Left lung (tissue), 10 donors: ENCODE data around the gene MGAT5. TPM values are rescaled to one million over a fixed set of nuclear protein-coding genes. Genes with fewer than 3 reads are reported as not detected.

ENCODE experiments used
- ATAC-seq: fragments of 200-7000 bp; cut with Tn5 transposase; one replicate; pipeline ENCODE4 v1.9.1; 2020; ENCODE audit warnings: moderate library complexity
- DNase-seq, 4 donors: peaks; one replicate each; pipeline ENCODE4 v3.0.0-alpha.2; 2013 to 2020
- H3K27ac ChIP-seq, 2 donors: fragments of 200-600 bp; sonication (generic) in 1 of 2; one replicate each; pipeline versions ENCODE4 v1.5.0 to v1.8.0; 2020 to 2021
- H3K27me3 ChIP-seq, 2 donors: fragments of 200-600 bp; sonication (generic) in 1 of 2; one replicate each; pipeline versions ENCODE4 v1.5.0 to v1.8.0; 2020 to 2021
- H3K36me3 ChIP-seq, 2 donors: fragments of 200-600 bp; sonication (generic) in 1 of 2; one replicate each; pipeline versions ENCODE4 v1.5.0 to v1.8.0; 2020 to 2021
- H3K4me1 ChIP-seq, 2 donors: fragments of 200-600 bp; one replicate each; pipeline ENCODE4 v1.8.0; 2021
- H3K4me3 ChIP-seq, 2 donors: fragments of 200-600 bp; sonication (generic) in 1 of 2; one replicate each; pipeline versions ENCODE4 v1.5.0 to v1.8.0; 2020 to 2021; ENCODE audit warnings: mild to moderate bottlenecking in 1 of 2
- H3K9me3 ChIP-seq, 2 donors: fragments of 200-600 bp; sonication (generic) in 1 of 2; one replicate each; pipeline versions ENCODE4 v1.5.0 to v1.8.0; 2020 to 2021
- intact Hi-C, 2 donors: fragments of 100-400 bp; cut with DNase I; formaldehyde crosslinking; loops; one replicate each; pipeline versions ENCODE4 v1.11.2 to v1.14.2; 2022
- polyA plus RNA-seq, 6 donors: library from polyadenylated mRNA; unstranded; fragments of 120-200 nt; gene quantifications; one replicate each; pipeline ENCODE4 v1.2.1, GENCODE V29; 2013; ENCODE audit not compliant: insufficient read length in 6 of 6
- total RNA-seq, 2 donors: library from RNA; stranded (reverse); fragmentation: NEBNext Ultra II Directional; extraction: Animal tissue kit (Norgen Biotek cat#: 25700); gene quantifications; one replicate each; pipeline ENCODE4 v1.2.1, GENCODE V29; 2021
- TF ChIP-seq, protein P1 (sequence below), 2 donors: fragments of 200-600 bp; sonication (generic) in 1 of 2; IDR thresholded peaks; one replicate each; pipeline versions ENCODE4 v1.5.0 to v1.8.0; 2021; ENCODE audit warnings: antibody characterized with exemption in 2 of 2
- donor health status: DM: no; HTN: yes; CAD: no.
- donor health status: DM: no; HTN: no; CAD: no.

Gene MGAT5
- total and polyA plus RNA-seq, 8 donors, result 24.5 to 57.0 (median 28.1) TPM

DNA sequence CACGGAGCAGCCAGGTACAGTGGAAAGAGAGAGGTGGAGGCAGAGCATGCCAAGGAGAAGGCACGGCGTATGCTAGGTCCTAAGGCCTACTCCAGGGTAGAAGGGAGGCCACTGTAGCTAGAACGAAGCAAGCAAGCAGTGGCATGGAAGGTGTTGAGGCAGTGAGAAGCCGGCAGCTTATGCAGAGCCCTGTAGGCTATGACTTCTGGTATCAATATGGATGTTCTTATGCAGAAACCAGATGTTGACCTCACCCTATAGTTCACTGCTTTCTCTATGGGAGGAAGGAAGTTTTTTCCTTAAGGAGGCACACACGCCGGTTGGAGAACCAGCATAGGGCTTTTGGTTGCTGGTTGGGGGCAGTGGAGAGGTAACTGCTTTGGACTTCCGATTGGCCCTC is 6.1 kb downstream of the MGAT5 start:
- intact Hi-C loops, result loop anchor here in 1 of 2 donors (10.0 kb wide), 1 partner anchor 145 kb away; no protein-coding TSS in a partner anchor
- DNase-seq (no peak), ATAC-seq (no peak)
- H3K27me3 ChIP-seq, result no peaks in the 10 kb centered on the region
- H3K4me1 ChIP-seq, result peaks cover 22 to 39% of the 10 kb centered on the region in 2 donors
- no peak overlapping the region for H3K4me3 ChIP-seq
- no peaks in the 10 kb centered on the region for H3K36me3 ChIP-seq
- TF ChIP-seq, protein P1, sequence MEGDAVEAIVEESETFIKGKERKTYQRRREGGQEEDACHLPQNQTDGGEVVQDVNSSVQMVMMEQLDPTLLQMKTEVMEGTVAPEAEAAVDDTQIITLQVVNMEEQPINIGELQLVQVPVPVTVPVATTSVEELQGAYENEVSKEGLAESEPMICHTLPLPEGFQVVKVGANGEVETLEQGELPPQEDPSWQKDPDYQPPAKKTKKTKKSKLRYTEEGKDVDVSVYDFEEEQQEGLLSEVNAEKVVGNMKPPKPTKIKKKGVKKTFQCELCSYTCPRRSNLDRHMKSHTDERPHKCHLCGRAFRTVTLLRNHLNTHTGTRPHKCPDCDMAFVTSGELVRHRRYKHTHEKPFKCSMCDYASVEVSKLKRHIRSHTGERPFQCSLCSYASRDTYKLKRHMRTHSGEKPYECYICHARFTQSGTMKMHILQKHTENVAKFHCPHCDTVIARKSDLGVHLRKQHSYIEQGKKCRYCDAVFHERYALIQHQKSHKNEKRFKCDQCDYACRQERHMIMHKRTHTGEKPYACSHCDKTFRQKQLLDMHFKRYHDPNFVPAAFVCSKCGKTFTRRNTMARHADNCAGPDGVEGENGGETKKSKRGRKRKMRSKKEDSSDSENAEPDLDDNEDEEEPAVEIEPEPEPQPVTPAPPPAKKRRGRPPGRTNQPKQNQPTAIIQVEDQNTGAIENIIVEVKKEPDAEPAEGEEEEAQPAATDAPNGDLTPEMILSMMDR (IDR thresholded peaks at IDR 0.05), result no peak
- H3K27ac ChIP-seq, result peak overlapping the region; percentile 14 to 42
- no peaks in the 10 kb centered on the region for H3K9me3 ChIP-seq

DNA sequence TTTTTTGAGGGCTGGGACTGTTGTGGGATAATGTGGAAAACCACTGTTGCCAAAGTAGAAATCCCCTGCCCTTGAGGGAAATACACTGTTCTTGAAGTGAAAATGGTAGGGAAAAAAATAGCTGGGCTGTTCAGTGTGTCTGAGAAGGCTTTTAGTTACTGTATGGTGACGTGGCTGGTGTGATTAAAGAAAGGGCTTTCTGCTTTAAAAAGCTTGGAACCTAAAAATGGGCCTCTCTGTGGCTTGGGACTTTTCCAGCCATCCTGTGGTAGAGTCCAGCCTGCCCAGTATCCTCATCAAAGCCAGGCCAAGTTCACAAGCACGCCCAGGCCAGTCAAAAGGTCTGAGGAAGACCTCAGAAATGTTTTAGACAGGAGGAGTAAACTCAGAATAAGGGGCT is 6.8 kb downstream of the MGAT5 start:
- TF ChIP-seq, protein P1 (IDR thresholded peaks at IDR 0.05), result no peak
- DNase-seq, result no peak
- H3K36me3 ChIP-seq, result no peaks in the 10 kb centered on the region
- H3K27ac ChIP-seq, result peak overlapping the region; percentile 14 to 42
- peak; percentile 40 for ATAC-seq
- H3K9me3 ChIP-seq, result no peaks in the 10 kb centered on the region
- no peak overlapping the region for H3K4me3 ChIP-seq
- intact Hi-C loops, result no loop called here
- H3K4me1 ChIP-seq, result peaks cover 22 to 39% of the 10 kb centered on the region in 2 donors
- H3K27me3 ChIP-seq, result no peaks in the 10 kb centered on the region

DNA sequence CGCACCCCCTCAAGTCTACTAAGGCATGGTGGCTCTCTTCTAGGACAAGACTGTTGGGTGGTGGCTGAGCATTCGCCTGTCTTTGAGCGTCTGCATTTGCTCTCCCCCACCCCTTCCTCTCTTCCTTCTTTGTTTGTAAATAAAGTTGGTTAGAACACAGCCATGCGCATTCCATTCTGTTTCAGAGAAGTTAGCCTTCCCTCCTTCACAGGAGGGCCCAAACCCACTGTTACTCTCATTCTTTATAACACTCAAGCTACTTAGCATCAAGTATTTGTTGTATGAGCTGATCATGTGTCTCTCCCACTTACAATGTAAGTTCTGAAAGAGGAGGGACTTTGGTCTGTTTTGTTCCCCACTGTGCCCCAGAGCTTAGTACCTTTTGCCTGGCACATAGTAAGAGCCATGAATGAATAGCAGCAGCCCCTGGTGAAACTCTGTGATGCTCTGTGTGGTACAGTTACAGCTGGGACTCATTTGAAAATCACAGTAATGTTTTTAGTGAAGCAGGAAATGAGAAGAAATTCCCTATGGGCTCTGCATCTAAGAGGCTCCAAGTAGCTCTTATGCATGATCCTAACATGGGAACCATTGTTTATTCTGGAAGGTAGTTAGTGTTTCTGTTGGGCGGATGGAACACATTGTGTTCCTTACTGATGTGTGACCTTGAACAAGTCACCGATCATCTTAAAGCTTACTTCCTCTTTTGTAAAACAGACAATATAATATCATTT is 7.7 kb downstream of the MGAT5 start:
- Histone ChIP-seq H3K4me3 (no peak overlapping the region), H3K36me3 (no peaks in the 10 kb centered on the region), H3K27me3 (no peaks in the 10 kb centered on the region), H3K27ac (peak overlapping the region in 1 of 2 donors; percentile 14), H3K9me3 (no peaks in the 10 kb centered on the region), H3K4me1 (peaks cover 22 to 39% of the 10 kb centered on the region in 2 donors)
- intact Hi-C loops, result no loop called here
- ATAC-seq, result peak; percentile 51
- DNase-seq, result no peak
- TF ChIP-seq, protein P1 (IDR thresholded peaks at IDR 0.05), result no peak

DNA sequence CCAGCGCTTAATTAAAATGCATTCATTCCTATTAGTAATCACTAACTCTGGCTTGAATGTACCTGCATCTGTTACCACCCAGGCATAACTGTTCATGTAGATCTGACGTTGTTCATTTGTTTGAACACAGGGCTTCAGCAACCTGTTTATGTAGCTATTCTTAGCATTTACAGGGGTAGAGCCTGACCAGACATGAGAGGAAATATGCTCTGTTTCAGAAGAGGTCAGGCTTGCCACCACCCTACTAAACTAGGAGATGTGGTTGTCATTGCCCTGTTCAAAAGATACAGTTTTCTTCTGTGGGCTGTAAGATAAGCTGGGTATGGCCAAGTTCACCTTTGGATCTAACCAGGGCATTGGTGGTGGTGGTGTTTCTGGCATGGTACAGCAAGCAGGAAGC is 8.8 kb downstream of the MGAT5 start:
- intact Hi-C loops, result no loop called here
- no peaks in the 10 kb centered on the region for H3K27me3 ChIP-seq
- no peak overlapping the region for H3K27ac ChIP-seq
- DNase-seq (no peak), ATAC-seq (no peak)
- TF ChIP-seq, protein P1 (IDR thresholded peaks at IDR 0.05), result no peak
- peaks cover 22 to 39% of the 10 kb centered on the region in 2 donors for H3K4me1 ChIP-seq
- H3K36me3 ChIP-seq, result no peaks in the 10 kb centered on the region
- no peaks in the 10 kb centered on the region for H3K9me3 ChIP-seq
- no peak overlapping the region for H3K4me3 ChIP-seq

DNA sequence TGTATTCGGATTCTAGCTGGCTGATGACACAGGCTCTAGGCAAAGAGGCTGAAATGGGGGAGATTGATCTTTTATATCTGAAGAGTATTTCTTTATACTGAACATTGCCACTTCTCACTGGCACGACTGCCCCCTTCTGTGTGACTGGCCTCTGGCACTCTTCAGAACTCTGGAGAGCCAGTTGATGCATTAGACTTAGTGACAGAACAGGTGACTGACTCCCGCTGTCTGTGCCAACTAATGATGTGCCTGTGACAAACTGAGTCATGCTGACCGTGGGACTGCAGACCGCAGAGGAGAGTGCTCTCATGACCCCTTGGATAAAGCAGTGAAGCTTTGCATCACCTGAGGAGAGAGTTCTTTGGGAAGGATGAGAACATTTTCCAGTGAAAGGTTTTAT is 14.4 kb downstream of the MGAT5 start:
- TF ChIP-seq, protein P1 (IDR thresholded peaks at IDR 0.05), result no peak
- DNase-seq (no peak), ATAC-seq (no peak)
- Histone ChIP-seq H3K36me3 (peaks cover 0 to 9% of the 10 kb centered on the region in 2 donors), H3K27me3 (no peaks in the 10 kb centered on the region), H3K4me3 (no peak overlapping the region), H3K9me3 (no peaks in the 10 kb centered on the region), H3K27ac (no peak overlapping the region), H3K4me1 (no peaks in the 10 kb centered on the region)
- intact Hi-C loops, result no loop called here
